Neural cell (in vitro differentiated cells): ENCODE measurements around the gene DAAM2. TPM values are rescaled to one million over a fixed set of nuclear protein-coding genes. Genes with fewer than 3 reads are reported as not detected.

Experiments used
- H2AFZ ChIP-seq: fragments of 200-600, 300-800 bp; sonication (generic), shearing (Covaris generic); 2 replicates; pipeline ENCODE4 v1.6.0; 2014; ENCODE audit warnings: low read depth, mild to moderate bottlenecking, antibody characterized with exemption, low read length, moderate library complexity
- H3F3A ChIP-seq: fragments of 200-600 bp; shearing (Covaris generic); 2 replicates; pipeline ENCODE4 v1.6.1; 2016; ENCODE audit warnings: mild to moderate bottlenecking, moderate library complexity, mixed read lengths, antibody characterized with exemption, low read length; ENCODE audit not compliant: insufficient read depth, poor library complexity, severe bottlenecking
- H3K27ac ChIP-seq: fragments of 200-600, 300-800 bp; sonication (generic), shearing (Covaris generic); 2 replicates; pipeline ENCODE4 v1.5.1; 2014; ENCODE audit warnings: mild to moderate bottlenecking, low read length, moderate library complexity
- H3K27me3 ChIP-seq: fragments of 300-800, 200-600 bp; sonication (generic), shearing (Covaris generic); 2 replicates; pipeline ENCODE4 v1.6.0; 2014; ENCODE audit warnings: mild to moderate bottlenecking, low read depth, low read length, moderate library complexity; ENCODE audit not compliant: insufficient read depth
- H3K36me3 ChIP-seq: fragments of 300-800, 200-600 bp; sonication (generic), shearing (Covaris generic); 2 replicates; pipeline ENCODE4 v1.5.1; 2014; ENCODE audit warnings: mild to moderate bottlenecking, antibody characterized with exemption, low read length, moderate library complexity; ENCODE audit not compliant: insufficient read depth
- H3K4me2 ChIP-seq: fragments of 300-800, 200-600 bp; sonication (generic), shearing (Covaris generic); 2 replicates; pipeline ENCODE4 v1.6.0; 2014; ENCODE audit warnings: mild to moderate bottlenecking, low read length
- H3K4me3 ChIP-seq: fragments of 300-800, 200-600 bp; sonication (generic), shearing (Covaris generic); 2 replicates; pipeline ENCODE4 v1.5.1; 2014; ENCODE audit warnings: mild to moderate bottlenecking, low read length, moderate library complexity
- H3K79me2 ChIP-seq: fragments of 200-600 bp; shearing (Covaris generic); replicated peaks from 2 replicates; pipeline ENCODE4 v1.6.0; 2014; ENCODE audit warnings: mild to moderate bottlenecking, low read length, moderate library complexity; ENCODE audit not compliant: insufficient read depth
- H3K9ac ChIP-seq: fragments of 300-800, 200-600 bp; sonication (generic), shearing (Covaris generic); 2 replicates; pipeline ENCODE4 v1.6.1; 2016; ENCODE audit warnings: mild to moderate bottlenecking, low read length, mixed read lengths
- H3K9me2 ChIP-seq: fragments of 200-600 bp; shearing (Covaris generic); 2 replicates; pipeline ENCODE4 v1.6.1; 2016; ENCODE audit warnings: mild to moderate bottlenecking, low read length, mixed read lengths; ENCODE audit not compliant: insufficient read depth
- H3K9me3 ChIP-seq: fragments of 200-600, 300-800 bp; sonication (generic), shearing (Covaris generic); 2 replicates; pipeline ENCODE4 v1.6.1; 2016; ENCODE audit warnings: mild to moderate bottlenecking, mixed run types, low read length, moderate library complexity, mixed read lengths
- H4K20me1 ChIP-seq: fragments of 200-600 bp; shearing (Covaris generic); 2 replicates; pipeline ENCODE4 v1.6.1; 2016; ENCODE audit warnings: mild to moderate bottlenecking, mixed run types; ENCODE audit not compliant: insufficient read depth
- EP300 ChIP-seq: fragments of 450-650 bp; conservative IDR thresholded peaks from 2 replicates; pipeline ENCODE4 v1.6.1; 2014; ENCODE audit warnings: antibody characterized with exemption, mild to moderate bottlenecking, moderate library complexity; ENCODE audit not compliant: poor library complexity, severe bottlenecking
- EZH2 ChIP-seq: fragments of 200-600, 300-800 bp; shearing (Covaris generic), sonication (generic); IDR thresholded peaks from 2 replicates; pipeline ENCODE4 v1.6.1; 2014; ENCODE audit warnings: antibody characterized with exemption, low read length, borderline replicate concordance, mild to moderate bottlenecking; ENCODE audit not compliant: insufficient read depth, poor library complexity, severe bottlenecking
- MXI1 ChIP-seq: fragments of 450-650 bp; conservative IDR thresholded peaks from 2 replicates; pipeline ENCODE4 v1.6.1; 2014; ENCODE audit warnings: antibody characterized with exemption, mild to moderate bottlenecking; ENCODE audit not compliant: poor library complexity, severe bottlenecking
- POLR2AphosphoS5 ChIP-seq: IDR thresholded peaks from 2 replicates; pipeline ENCODE4 v1.6.1; 2012
- RAD21 ChIP-seq: fragments of 450-650 bp; conservative IDR thresholded peaks from 2 replicates; pipeline ENCODE4 v1.6.1; 2014; ENCODE audit warnings: antibody characterized with exemption, mild to moderate bottlenecking, moderate library complexity
- SMC3 ChIP-seq: fragments of 450-650 bp; conservative IDR thresholded peaks from 2 replicates; pipeline ENCODE4 v1.6.1; 2014; ENCODE audit warnings: antibody characterized with exemption, mild to moderate bottlenecking, moderate library complexity; ENCODE audit not compliant: poor library complexity
- TAF1 ChIP-seq: IDR thresholded peaks from 2 replicates; pipeline ENCODE4 v1.6.1; 2012; ENCODE audit warnings: low read depth
- polyA plus RNA-seq: library from polyadenylated mRNA; depleted of rRNA; stranded (reverse); fragments of >200 nt; gene quantifications from 2 replicates; pipeline ENCODE4 v1.2.3, GENCODE V29; 2014
- TF ChIP-seq, protein P1 (sequence below): fragments of 450-650 bp; IDR thresholded peaks from 2 replicates; pipeline ENCODE4 v1.5.1; 2014; ENCODE audit warnings: antibody characterized with exemption, mild to moderate bottlenecking, moderate library complexity; ENCODE audit not compliant: poor library complexity, severe bottlenecking
- TF ChIP-seq, protein P2 (sequence below): IDR thresholded peaks from 2 replicates; pipeline ENCODE4 v1.6.1; 2012; ENCODE audit warnings: borderline replicate concordance

The DAAM2 gene
- polyA plus RNA-seq, 1 donor from 2014 or later, result 1.2 TPM

- no peak overlapping the region for H2AFZ ChIP-seq
- no peak overlapping the region for H3K9ac ChIP-seq
- no peaks in the 10 kb centered on the region for H3K27me3 ChIP-seq
- no peak overlapping the region for H3K27ac ChIP-seq
- no peaks in the 10 kb centered on the region for H3K79me2 ChIP-seq
- H3K4me3 ChIP-seq, result no peak overlapping the region
- H3F3A ChIP-seq, result no peaks in the 10 kb centered on the region
- TF ChIP-seq, protein P1, sequence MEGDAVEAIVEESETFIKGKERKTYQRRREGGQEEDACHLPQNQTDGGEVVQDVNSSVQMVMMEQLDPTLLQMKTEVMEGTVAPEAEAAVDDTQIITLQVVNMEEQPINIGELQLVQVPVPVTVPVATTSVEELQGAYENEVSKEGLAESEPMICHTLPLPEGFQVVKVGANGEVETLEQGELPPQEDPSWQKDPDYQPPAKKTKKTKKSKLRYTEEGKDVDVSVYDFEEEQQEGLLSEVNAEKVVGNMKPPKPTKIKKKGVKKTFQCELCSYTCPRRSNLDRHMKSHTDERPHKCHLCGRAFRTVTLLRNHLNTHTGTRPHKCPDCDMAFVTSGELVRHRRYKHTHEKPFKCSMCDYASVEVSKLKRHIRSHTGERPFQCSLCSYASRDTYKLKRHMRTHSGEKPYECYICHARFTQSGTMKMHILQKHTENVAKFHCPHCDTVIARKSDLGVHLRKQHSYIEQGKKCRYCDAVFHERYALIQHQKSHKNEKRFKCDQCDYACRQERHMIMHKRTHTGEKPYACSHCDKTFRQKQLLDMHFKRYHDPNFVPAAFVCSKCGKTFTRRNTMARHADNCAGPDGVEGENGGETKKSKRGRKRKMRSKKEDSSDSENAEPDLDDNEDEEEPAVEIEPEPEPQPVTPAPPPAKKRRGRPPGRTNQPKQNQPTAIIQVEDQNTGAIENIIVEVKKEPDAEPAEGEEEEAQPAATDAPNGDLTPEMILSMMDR, result no peak
- TF ChIP-seq POLR2AphosphoS5 (no peak), SMC3 (no peak), RAD21 (no peak), EZH2 (no peak), TAF1 (no peak), MXI1 (no peak), EP300 (no peak)
- TF ChIP-seq, protein P2, sequence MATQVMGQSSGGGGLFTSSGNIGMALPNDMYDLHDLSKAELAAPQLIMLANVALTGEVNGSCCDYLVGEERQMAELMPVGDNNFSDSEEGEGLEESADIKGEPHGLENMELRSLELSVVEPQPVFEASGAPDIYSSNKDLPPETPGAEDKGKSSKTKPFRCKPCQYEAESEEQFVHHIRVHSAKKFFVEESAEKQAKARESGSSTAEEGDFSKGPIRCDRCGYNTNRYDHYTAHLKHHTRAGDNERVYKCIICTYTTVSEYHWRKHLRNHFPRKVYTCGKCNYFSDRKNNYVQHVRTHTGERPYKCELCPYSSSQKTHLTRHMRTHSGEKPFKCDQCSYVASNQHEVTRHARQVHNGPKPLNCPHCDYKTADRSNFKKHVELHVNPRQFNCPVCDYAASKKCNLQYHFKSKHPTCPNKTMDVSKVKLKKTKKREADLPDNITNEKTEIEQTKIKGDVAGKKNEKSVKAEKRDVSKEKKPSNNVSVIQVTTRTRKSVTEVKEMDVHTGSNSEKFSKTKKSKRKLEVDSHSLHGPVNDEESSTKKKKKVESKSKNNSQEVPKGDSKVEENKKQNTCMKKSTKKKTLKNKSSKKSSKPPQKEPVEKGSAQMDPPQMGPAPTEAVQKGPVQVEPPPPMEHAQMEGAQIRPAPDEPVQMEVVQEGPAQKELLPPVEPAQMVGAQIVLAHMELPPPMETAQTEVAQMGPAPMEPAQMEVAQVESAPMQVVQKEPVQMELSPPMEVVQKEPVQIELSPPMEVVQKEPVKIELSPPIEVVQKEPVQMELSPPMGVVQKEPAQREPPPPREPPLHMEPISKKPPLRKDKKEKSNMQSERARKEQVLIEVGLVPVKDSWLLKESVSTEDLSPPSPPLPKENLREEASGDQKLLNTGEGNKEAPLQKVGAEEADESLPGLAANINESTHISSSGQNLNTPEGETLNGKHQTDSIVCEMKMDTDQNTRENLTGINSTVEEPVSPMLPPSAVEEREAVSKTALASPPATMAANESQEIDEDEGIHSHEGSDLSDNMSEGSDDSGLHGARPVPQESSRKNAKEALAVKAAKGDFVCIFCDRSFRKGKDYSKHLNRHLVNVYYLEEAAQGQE, result no peak
- H3K9me3 ChIP-seq, result no peaks in the 10 kb centered on the region
- H4K20me1 ChIP-seq, result no peaks in the 10 kb centered on the region
- no peaks in the 10 kb centered on the region for H3K9me2 ChIP-seq
- no peaks in the 10 kb centered on the region for H3K36me3 ChIP-seq
- H3K4me2 ChIP-seq, result no peak overlapping the region
Measured at GRCh38 chr6:39891976-39892375, 99.8 kb downstream of the DAAM2 start.

DNA sequence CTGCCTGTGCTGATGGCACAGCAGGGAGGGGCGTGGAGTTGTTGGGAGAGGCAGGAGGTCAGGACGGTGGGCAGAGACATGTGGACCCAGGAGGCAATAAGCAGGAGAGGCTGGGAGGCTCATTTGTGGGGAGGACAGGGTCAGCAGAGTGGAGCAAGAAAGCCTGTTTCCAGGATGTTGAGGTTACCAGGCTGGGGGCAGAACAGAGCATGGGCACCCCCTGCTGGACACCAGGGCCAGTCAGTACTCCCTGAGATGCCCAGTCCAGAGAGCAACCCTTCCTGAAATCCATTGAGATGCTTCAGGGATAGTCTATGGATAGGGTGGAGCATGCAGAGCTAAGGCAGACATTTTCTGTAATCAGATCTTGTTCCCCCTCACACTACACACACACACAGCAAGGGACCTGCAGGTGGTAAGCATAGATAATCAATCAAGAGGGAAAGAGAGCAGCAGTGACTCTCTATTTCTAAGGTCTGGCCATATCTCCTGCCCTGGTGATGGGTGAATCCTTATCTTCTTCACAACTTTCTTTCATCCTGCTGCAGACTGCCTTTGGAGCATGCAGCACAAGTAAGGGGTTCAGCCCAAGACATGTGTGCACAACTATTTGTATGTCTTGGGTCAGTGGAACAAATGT, 100.4 kb downstream of the DAAM2 start:
- Histone ChIP-seq H3K9me2 (no peaks in the 10 kb centered on the region), H3F3A (no peaks in the 10 kb centered on the region), H4K20me1 (no peaks in the 10 kb centered on the region), H3K4me3 (no peak overlapping the region), H3K36me3 (no peaks in the 10 kb centered on the region), H3K79me2 (no peaks in the 10 kb centered on the region), H3K27ac (no peak overlapping the region), H3K9ac (no peak overlapping the region), H2AFZ (no peak overlapping the region), H3K27me3 (no peaks in the 10 kb centered on the region), H3K9me3 (no peaks in the 10 kb centered on the region), H3K4me2 (no peak overlapping the region)
- TF ChIP-seq MXI1 (no peak), TAF1 (no peak), POLR2AphosphoS5 (no peak), EP300 (no peak), SMC3 (peak; percentile 49), RAD21 (peak; percentile 45), EZH2 (no peak)
- TF ChIP-seq, protein P1, result peak; percentile 48
- TF ChIP-seq, protein P2, result no peak
